ENCODE measurements around the gene COL5A1.

COL5A1 gene

DNA sequence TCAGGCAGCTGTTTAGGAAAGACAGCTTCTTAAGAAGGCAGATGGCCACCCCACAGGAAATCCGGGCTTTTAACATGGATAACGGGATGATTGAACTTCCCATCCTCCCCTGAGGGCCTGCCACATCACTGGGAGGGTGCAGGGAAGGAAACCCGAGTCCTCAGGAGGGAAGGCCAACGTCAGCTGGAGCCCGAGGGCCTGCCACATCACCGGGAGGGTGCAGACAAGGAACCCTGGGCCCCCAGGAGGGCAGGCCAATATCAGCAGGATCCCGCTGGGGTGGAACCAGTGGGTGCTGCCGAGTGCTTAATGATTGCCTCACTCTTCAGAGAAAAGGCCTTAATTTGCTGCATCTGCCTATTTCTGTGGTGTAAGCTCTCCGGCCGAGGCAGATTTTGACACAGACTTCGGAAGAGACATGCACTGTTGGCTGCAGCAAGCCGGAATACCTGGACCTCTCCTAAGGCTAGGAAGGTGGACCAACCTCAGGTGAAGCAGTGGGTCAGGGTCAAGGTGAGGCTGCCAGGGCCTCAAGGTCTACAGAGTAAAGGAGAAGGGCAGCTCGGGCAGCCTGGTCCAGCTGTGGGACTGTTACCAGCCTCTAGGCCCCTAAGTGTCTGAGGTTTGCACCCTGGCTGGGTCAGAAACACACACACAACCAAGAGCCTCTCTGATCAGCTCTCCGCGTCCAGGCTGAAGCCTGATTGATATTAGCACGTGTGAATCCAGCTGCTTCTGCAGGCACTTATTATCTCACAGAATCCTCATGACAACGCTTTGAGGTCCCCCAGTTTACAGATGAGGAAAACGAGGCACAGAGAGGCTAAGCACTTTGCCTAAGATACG is 14.8 kb upstream of the COL5A1 start:
- DNase-seq, result no peak

DNA sequence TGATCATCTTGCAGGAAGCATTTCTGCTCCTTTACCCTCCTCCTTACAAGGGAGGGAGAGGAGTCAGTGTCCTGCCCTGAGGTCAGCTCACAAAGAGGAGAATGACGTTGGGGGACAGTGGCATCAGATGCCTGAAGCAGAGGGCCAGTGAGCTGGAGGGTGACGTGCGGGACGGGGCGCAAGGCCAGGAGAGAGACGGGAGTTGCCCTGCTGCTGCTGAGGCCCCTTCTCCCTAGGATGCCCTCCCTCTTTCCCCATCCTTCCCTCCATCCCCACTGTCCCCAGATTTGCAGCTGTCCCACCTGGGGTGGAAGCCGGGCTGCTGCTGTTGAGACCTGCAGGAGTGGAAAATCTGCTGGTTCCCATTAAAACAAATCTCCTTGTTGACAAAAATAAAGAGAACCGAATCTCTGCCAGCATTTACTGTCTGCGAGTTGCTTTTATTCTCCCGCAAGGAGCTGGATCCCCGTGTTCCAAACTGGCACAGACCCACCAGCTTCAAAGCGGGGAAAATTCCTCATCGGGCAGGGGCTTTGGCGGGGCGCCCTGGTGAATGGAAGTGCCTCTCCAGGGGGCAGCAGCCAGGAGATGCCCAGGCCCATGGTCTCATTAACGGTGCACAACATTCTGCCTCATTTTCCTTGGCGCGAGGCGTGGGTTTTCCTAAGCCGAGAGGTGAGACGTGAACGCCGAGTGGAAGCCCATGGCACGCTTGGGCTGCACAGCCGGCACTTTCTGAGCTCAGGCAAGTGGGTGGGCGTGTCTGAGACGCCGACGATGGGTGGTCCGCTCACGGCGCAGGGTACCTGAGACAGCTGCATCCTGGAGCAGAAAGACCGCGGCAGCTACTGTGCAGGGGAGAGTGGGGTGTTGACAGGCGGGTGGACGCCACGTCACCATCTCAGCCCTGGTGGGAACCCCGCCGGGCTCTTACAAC is 13.9 kb upstream of the COL5A1 start:
- no peak for DNase-seq

DNA sequence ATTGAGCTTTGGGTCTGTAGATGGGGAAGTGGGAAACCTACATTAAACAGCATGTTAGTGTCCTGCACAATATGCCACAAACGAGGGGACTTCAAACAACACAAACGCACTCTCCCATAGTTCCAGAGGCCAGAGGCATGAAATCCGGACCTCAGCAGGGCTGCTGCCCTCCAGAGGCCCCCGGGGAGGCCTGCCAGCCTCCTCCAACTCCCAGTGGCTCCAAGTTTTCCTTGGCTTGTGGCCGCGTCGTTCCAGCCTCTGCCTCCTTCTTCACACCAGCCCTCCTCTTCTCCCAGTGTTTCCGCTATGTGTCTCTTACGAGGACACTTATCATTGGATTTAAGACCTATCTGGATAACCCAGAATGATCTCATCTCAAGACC is 13.3 kb upstream of the COL5A1 start:
- DNase-seq, result no peak

- DNase-seq, result no peak
Measured at GRCh38 chr9:134629061-134629585, 12.5 kb upstream of the COL5A1 start.

DNA sequence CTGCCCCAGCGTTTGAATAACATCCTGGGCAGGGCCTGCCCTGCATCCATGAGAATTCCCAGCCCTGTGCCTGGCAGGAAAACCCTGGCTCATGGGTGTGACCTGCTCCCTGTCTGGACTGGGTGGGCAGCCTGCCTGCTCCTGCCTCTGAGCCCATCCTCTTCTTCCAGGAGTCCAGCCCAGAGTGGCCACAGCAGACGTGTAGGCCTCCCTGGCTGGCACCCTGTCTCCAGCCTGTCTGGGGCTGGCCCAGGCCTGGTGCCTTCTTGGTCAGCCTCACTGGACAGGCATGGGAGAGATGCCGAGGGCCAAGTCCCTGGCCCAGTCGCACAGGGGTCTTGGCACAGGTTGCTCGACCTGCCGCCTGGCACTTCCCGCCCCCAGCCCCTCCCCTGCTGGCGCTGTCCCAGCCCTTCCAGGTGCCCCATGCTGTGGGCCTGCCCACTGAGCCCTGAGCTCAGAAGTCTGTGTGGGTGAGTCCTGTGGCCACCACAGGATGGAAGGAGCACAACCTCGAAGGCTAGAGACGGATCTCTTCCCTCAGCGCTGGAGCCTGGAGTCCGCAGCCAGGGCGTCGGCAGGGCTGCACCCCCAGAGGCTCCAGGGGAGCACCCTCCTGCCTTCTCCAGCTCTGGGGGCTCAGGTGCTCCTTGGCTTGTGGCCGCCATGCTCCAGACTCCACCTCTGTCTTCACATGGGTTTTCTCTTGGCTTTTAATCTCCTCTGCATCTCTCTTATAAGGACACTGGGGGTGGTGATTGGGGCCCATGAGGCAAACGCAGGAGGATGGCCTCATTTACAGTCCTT is 11.8 kb upstream of the COL5A1 start:
- no peak for DNase-seq

- DNase-seq, result no peak
Measured at GRCh38 chr9:134630393-134630790, 11.2 kb upstream of the COL5A1 start.

- no peak for DNase-seq
Measured at GRCh38 chr9:134630861-134631260, 10.7 kb upstream of the COL5A1 start.

GRCh38 chr9:134631881-134632280 is 9.7 kb upstream of the COL5A1 start:
- DNase-seq, result no peak

- no peak for DNase-seq
Measured at GRCh38 chr9:134632329-134632728, 9.3 kb upstream of the COL5A1 start.

GRCh38 chr9:134633362-134634142 is 8.1 kb upstream of the COL5A1 start:
- no peak for DNase-seq

DNA sequence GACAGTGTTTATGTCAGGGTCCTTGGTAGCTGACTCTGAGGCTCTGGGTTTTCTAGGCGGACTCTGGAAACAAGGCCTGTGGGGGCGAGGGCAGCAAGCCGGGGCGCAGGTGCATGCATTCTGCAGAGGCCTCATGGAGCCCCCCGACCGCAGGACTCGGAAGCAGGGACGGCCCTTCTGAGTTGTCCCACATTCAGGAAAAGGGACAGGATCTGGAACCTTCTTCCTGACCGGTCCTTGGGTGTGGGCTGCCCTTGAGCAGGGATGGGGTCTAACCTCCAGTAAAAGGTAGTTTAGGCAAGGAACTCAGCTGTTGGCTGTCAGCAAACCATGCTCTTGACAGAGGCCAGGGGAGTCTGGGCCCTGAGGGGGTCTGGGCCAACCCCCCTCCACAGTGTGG is 7.4 kb upstream of the COL5A1 start:
- DNase-seq, result no peak

DNA sequence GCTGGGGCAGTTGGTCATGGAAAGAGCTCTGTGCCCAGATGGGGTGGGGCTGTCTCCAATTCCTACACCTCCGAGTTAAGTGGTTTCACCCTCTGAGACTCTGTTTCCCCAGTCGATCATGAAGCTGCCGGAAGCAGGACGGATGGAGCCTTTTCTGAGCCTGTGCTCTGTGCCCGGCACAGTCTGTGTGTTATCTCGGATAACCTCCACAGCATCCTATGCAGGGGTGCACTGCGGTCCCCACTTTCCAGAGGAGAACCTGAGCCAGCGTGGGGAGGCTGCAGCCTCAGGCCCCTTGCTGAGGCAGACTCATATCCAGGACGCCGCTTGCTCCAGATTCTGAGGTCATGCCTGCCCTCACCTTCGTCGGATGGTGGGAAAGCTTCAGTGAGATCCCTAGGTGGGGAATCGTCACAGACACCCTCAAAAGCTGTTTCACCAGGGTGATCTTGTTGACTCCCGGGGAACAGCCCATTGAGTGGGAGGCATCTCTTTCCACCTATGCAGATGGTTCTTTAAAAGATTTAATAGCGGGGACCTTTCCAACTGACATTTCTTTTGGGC is 6.9 kb upstream of the COL5A1 start:
- no peak for DNase-seq

DNA sequence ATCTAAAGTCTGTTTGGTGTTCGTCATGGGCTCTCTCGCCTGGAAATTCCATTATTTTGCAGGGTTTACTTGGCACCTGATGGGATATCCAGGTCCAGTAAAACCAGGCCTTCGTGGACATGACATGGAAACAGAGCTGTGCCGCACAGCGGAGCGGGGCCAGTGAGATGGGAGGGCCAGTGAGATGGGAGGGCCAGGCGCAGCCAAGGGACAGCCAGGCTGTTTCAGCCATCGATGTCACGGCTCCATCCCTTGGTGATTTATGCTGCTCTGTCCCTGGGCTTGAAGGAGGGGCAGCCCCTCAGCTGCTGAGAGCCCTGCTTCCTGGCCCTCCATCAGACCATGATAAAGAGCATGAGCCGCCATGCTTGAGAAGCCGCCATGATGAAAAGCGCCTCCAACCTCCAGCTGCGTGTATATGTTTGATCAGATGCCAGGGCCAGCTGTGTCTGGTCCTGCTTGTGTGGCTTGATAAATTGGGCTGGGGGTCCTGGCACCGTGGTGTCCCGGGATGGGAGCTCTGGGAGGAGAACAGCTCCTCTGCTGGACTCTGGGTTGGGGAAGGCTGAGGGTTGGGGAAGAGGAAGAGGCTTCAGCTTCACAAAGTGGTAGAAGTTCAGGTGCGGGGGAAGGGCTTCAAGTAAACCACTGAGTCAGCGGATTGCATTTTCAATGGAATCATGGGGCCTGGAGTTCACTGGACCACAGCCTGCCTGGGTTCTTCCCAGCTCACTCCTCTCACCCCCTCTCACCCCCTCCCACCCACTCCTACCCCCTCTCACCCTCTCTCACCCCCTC is 6.1 kb upstream of the COL5A1 start:
- no peak for DNase-seq

DNA sequence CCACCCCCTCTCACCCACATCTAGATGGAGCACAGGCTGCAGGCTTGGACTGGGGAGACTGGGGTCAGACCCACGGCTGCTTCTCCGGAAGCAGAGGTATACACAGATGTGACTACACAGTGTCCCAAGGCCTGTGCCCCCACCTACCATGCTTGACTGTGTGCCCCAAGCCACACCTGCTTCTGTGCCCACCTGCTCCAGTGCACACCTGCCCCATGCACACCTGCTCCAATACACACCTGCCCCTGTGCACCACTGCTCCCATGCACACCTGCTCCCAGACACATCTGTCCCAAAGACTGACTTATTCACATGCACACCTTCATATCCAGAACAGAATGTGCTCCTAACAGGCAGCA is 5.5 kb upstream of the COL5A1 start:
- no peak for DNase-seq

- DNase-seq, result no peak
Measured at GRCh38 chr9:134637241-134637640, 4.4 kb upstream of the COL5A1 start.

GRCh38 chr9:134637696-134638501 is 3.7 kb upstream of the COL5A1 start:
- DNase-seq, result no peak

- no peak for DNase-seq
Measured at GRCh38 chr9:134638502-134639090, 3.0 kb upstream of the COL5A1 start.

- DNase-seq, result no peak
Measured at GRCh38 chr9:134639994-134640393, 1.6 kb upstream of the COL5A1 start.

DNA sequence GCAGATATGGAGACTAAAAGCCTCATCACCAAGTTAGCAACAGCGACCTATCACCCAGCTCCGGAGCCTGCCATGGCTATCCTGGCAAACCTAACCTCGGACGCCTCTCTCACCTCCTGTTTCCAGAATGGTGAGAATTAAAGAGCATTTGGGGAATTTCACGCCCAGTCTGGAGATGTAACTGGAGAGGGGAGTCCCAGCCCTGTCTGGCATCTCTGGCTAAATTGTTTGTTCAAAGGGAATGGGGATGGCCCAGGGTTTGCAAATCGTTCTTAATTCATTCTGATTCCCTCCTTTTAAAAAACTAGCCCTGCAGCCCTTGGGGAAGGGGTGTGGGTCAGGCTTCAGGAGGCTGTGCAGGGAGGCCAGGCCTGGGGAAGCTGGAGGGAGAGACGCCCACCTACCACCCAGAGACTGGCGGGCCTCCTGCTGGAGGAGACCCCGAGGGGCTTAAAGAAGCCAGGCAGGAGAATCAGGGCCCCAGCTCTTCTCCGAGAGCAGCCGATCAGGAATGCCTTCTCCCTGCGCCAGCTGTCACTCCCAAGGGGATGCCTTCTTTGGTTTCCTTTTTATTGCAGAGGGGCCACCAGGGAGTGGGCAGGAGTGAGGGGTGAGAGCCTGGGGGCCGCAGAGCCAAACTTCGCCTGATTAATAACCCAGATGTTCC is 964 bp upstream of the COL5A1 start:
- DNase-seq, result no peak

Data from CD4-positive, alpha-beta T cell treated with Interleukin-4 for 4 hours (primary cell).